GM12891 (cell line): ENCODE data around the gene CPA5.

ENCODE experiments used
- POLR2A ChIP-seq: IDR thresholded peaks from 2 replicates; pipeline ENCODE4 v1.6.1; 2011; ENCODE audit warnings: low read depth, low read length, control low read depth
- POLR2AphosphoS5 ChIP-seq: IDR thresholded peaks from 2 replicates; pipeline ENCODE4 v1.6.1; 2011; ENCODE audit warnings: low read depth, low read length, control low read depth
- TAF1 ChIP-seq: IDR thresholded peaks from 2 replicates; pipeline ENCODE4 v1.6.1; 2011; ENCODE audit warnings: low read depth, low read length, control low read depth

- no peak for TF ChIP-seq TAF1
- no peak for TF ChIP-seq POLR2A
- TF ChIP-seq POLR2AphosphoS5 = no peak
Observed at GRCh38 chr7:130361681-130362080, 17.1 kb downstream of the CPA5 start.
